ENCODE measurements around the gene ADGRG7.

The ADGRG7 gene

DNA sequence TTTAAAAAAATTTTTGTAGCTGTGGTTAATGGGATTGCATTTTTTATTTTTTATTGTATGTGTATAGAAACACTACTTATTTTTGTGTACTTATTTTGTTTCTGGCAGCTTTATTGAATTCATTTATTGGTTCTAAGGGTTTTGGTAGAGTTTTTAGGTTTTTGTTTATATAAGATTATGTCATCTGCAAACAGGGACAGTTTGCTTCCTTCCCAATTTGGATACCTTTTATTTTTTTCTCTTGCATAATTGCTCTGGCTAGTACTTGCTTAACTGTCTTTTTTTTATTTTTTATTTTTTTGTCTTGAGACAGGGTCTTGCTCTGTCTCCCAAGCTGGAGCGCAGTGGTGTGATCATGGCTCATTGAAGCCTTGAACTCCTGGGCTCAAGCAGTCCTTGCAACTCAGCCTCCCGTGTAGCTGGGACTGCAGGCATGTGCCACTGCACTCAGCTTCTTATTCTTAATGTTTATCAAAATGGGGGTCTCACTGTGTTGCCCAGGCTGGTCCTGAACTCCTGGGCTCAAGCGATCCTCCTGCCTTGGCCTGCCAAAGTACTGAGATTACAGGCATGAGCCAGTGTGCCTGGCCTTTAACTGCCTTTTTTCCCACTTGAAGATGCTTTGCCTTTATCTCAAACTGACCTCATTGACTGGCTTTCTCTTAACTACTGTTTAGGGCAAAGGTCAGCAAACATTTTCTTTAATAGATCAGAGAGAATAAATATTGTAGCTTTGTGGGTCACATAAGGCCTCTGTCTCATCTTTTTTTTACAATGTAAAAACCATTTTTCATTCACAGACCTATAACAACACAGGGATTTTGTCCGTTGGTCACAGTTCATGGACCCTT is 108.5 kb downstream of the ADGRG7 start:
- H3K27me3 ChIP-seq (ENCODE audit: insufficient read depth, low read length): no peaks in the 10 kb centered on the region
- H2BK5ac ChIP-seq (ENCODE audit: low read depth, low read length, poor library complexity): no peak overlapping the region
- no peak overlapping the region for H3K4me2 ChIP-seq (ENCODE audit: low read length)
- no peak overlapping the region for H3K23ac ChIP-seq (ENCODE audit: low read length)
- no peaks in the 10 kb centered on the region for H3K79me1 ChIP-seq (ENCODE audit: low read length)
- H2BK12ac ChIP-seq (ENCODE audit: low read length): no peak overlapping the region
- no peak overlapping the region for H2BK120ac ChIP-seq (ENCODE audit: insufficient read depth, low read length, poor library complexity)
- H3K36me3 ChIP-seq (ENCODE audit: control insufficient read depth in 1 of 2, insufficient read depth in 2 of 2, low read length in 2 of 2): peaks cover 20 to 23% of the 10 kb centered on the region in 2 experiments
- no peak overlapping the region for H2AK5ac ChIP-seq (ENCODE audit: low read length)
- no peak overlapping the region for H3K9ac ChIP-seq (ENCODE audit: low read length)
- H2AFZ ChIP-seq (ENCODE audit: insufficient read depth, low read length, poor library complexity): no peak overlapping the region
- H3K4ac ChIP-seq (ENCODE audit: low read depth, low read length): peak overlapping the region; percentile 89
- DNase-seq: no peak
- no peaks in the 10 kb centered on the region for H3K9me3 ChIP-seq (ENCODE audit: insufficient read depth, low read depth, low read length)
- WGBS (ENCODE audit: extremely low coverage, insufficient coverage, insufficient read length): no CpG with 5 or more reads among the region's 4 CpGs
- no peak overlapping the region for H3K18ac ChIP-seq (ENCODE audit: low read length)
- no peak overlapping the region for H4K12ac ChIP-seq (ENCODE audit: low read depth, low read length)
- no peak overlapping the region for H3K14ac ChIP-seq (ENCODE audit: low read length)
- H3K79me2 ChIP-seq (ENCODE audit: control insufficient read depth, insufficient read depth, low read length, poor library complexity): no peaks in the 10 kb centered on the region
- no peak overlapping the region for H3K4me3 ChIP-seq (ENCODE audit: low read depth, low read length)
- no peak overlapping the region for H4K91ac ChIP-seq (ENCODE audit: low read depth, low read length)
- H3K27ac ChIP-seq (ENCODE audit: low read depth, low read length): no peak overlapping the region
- H3K4me1 ChIP-seq (ENCODE audit: control insufficient read depth in 1 of 2, insufficient read depth in 2 of 2, low read length in 2 of 2): no peaks in the 10 kb centered on the region
- no peak overlapping the region for H4K8ac ChIP-seq (ENCODE audit: low read depth, low read length)

DNA sequence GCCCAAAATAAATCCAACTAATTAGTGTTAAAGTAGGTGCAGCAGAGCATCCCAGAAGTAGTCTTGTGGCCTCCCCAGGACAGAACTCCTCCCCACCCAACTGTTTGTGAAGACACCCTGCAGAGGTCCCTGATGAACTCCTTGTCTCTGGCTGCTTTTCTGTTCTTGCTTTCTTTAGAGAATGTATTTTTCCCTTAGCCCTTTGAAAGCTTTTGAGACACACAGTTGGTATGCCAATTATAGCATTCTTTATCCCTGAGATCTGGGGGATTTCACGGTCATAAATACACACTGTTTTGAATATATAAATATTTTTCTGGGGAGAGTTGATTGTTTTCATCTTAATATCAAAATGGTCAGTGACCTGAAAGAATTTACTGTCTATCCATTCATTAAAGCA is 109.7 kb downstream of the ADGRG7 start:
- Histone ChIP-seq H2AFZ (ENCODE audit: insufficient read depth, low read length, poor library complexity) (no peak overlapping the region), H3K9ac (ENCODE audit: low read length) (no peak overlapping the region), H4K12ac (ENCODE audit: low read depth, low read length) (no peak overlapping the region), H2BK12ac (ENCODE audit: low read length) (no peak overlapping the region), H2BK120ac (ENCODE audit: insufficient read depth, low read length, poor library complexity) (no peak overlapping the region), H3K4me1 (ENCODE audit: control insufficient read depth in 1 of 2, insufficient read depth in 2 of 2, low read length in 2 of 2) (no peaks in the 10 kb centered on the region), H3K36me3 (ENCODE audit: control insufficient read depth in 1 of 2, insufficient read depth in 2 of 2, low read length in 2 of 2) (peaks cover 16 to 19% of the 10 kb centered on the region in 2 experiments), H2BK5ac (ENCODE audit: low read depth, low read length, poor library complexity) (no peak overlapping the region), H3K27ac (ENCODE audit: low read depth, low read length) (no peak overlapping the region), H3K9me3 (ENCODE audit: insufficient read depth, low read depth, low read length) (no peaks in the 10 kb centered on the region), H4K8ac (ENCODE audit: low read depth, low read length) (no peak overlapping the region), H3K4me3 (ENCODE audit: low read depth, low read length) (no peak overlapping the region), H3K4ac (ENCODE audit: low read depth, low read length) (no peak overlapping the region), H4K91ac (ENCODE audit: low read depth, low read length) (no peak overlapping the region), H3K4me2 (ENCODE audit: low read length) (no peak overlapping the region), H2AK5ac (ENCODE audit: low read length) (no peak overlapping the region), H3K18ac (ENCODE audit: low read length) (no peak overlapping the region), H3K14ac (ENCODE audit: low read length) (no peak overlapping the region), H3K23ac (ENCODE audit: low read length) (no peak overlapping the region), H3K27me3 (ENCODE audit: insufficient read depth, low read length) (no peaks in the 10 kb centered on the region), H3K79me1 (ENCODE audit: low read length) (no peaks in the 10 kb centered on the region), H3K79me2 (ENCODE audit: control insufficient read depth, insufficient read depth, low read length, poor library complexity) (no peaks in the 10 kb centered on the region)
- DNase-seq: no peak
- no CpG with 5 or more reads among the region's 1 CpG for WGBS (ENCODE audit: extremely low coverage, insufficient coverage, insufficient read length)

DNA sequence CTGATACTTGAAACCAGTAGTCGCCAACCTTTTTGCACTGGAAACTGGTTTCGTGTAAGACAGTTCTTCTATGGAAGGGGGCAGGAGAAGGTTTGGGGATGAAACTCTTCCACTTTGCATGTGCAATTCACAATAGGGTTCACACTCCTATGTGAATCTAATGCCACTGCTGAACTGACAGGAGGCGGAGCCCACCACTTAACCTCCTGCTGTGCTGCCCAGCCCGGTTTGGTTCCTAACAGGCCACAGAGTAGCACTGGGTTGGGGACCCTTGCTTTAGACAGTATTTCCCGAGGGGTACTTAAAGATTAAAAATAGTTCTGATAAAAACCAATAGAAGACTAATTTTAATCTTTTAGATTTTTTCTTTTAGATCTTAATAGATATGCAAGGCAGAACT is 111.0 kb downstream of the ADGRG7 start:
- no peak overlapping the region for H2BK5ac ChIP-seq (ENCODE audit: low read depth, low read length, poor library complexity)
- no peak overlapping the region for H3K9ac ChIP-seq (ENCODE audit: low read length)
- H3K4me2 ChIP-seq (ENCODE audit: low read length): no peak overlapping the region
- no peak overlapping the region for H3K23ac ChIP-seq (ENCODE audit: low read length)
- H3K79me1 ChIP-seq (ENCODE audit: low read length): no peaks in the 10 kb centered on the region
- no peak overlapping the region for H3K4ac ChIP-seq (ENCODE audit: low read depth, low read length)
- no peaks in the 10 kb centered on the region for H3K4me1 ChIP-seq (ENCODE audit: control insufficient read depth in 1 of 2, insufficient read depth in 2 of 2, low read length in 2 of 2)
- H2BK120ac ChIP-seq (ENCODE audit: insufficient read depth, low read length, poor library complexity): no peak overlapping the region
- H4K91ac ChIP-seq (ENCODE audit: low read depth, low read length): no peak overlapping the region
- no peak overlapping the region for H2AK5ac ChIP-seq (ENCODE audit: low read length)
- H3K36me3 ChIP-seq (ENCODE audit: control insufficient read depth in 1 of 2, insufficient read depth in 2 of 2, low read length in 2 of 2): peaks cover 16 to 17% of the 10 kb centered on the region in 2 experiments
- DNase-seq: no peak
- no peak overlapping the region for H3K27ac ChIP-seq (ENCODE audit: low read depth, low read length)
- H3K4me3 ChIP-seq (ENCODE audit: low read depth, low read length): no peak overlapping the region
- H3K14ac ChIP-seq (ENCODE audit: low read length): no peak overlapping the region
- no peak overlapping the region for H2BK12ac ChIP-seq (ENCODE audit: low read length)
- H3K9me3 ChIP-seq (ENCODE audit: insufficient read depth, low read depth, low read length): no peaks in the 10 kb centered on the region
- H2AFZ ChIP-seq (ENCODE audit: insufficient read depth, low read length, poor library complexity): no peak overlapping the region
- H4K8ac ChIP-seq (ENCODE audit: low read depth, low read length): no peak overlapping the region
- H3K79me2 ChIP-seq (ENCODE audit: control insufficient read depth, insufficient read depth, low read length, poor library complexity): no peaks in the 10 kb centered on the region
- no peak overlapping the region for H4K12ac ChIP-seq (ENCODE audit: low read depth, low read length)
- H3K27me3 ChIP-seq (ENCODE audit: insufficient read depth, low read length): no peaks in the 10 kb centered on the region
- no peak overlapping the region for H3K18ac ChIP-seq (ENCODE audit: low read length)
- no CpG with 5 or more reads among the region's 5 CpGs for WGBS (ENCODE audit: extremely low coverage, insufficient coverage, insufficient read length)

DNA sequence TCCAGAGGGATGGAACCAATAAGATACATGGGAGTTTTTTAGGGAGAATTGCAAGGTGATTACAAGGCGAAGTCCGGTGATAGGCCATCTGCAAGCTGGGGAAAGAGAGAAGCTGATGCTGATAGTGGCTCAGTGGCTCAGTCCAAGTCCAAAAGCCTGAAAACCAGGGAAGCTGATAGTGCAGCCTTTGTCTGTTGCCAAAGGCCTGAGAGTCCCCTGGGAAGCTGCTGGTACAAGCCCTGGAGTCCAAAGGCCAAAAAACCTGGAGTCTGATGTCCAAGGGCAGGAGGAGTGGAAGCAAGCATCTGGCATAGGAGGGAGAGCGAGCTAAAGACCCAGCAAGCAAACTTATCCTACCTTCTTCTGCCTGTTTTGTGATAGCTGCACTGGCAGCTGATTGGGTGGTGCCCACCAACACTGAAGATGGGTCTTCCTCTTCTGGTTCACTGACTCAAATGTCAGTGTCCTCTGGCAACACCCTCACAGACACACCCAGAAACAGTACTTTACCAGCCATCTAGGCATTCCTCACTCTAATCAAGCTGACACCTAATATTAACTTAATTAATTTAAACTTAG is 116.6 kb downstream of the ADGRG7 start:
- no peak overlapping the region for H3K18ac ChIP-seq (ENCODE audit: low read length)
- H3K9ac ChIP-seq (ENCODE audit: low read length): no peak overlapping the region
- WGBS (ENCODE audit: extremely low coverage, insufficient coverage, insufficient read length): no CpG with 5 or more reads among the region's 3 CpGs
- H3K79me2 ChIP-seq (ENCODE audit: control insufficient read depth, insufficient read depth, low read length, poor library complexity): no peaks in the 10 kb centered on the region
- peaks cover 14 to 17% of the 10 kb centered on the region in 2 experiments for H3K36me3 ChIP-seq (ENCODE audit: control insufficient read depth in 1 of 2, insufficient read depth in 2 of 2, low read length in 2 of 2)
- H3K23ac ChIP-seq (ENCODE audit: low read length): no peak overlapping the region
- peak; percentile 12 to 13 for DNase-seq
- H2AK5ac ChIP-seq (ENCODE audit: low read length): no peak overlapping the region
- no peak overlapping the region for H3K14ac ChIP-seq (ENCODE audit: low read length)
- no peaks in the 10 kb centered on the region for H3K4me1 ChIP-seq (ENCODE audit: control insufficient read depth in 1 of 2, insufficient read depth in 2 of 2, low read length in 2 of 2)
- H3K27me3 ChIP-seq (ENCODE audit: insufficient read depth, low read length): no peaks in the 10 kb centered on the region
- H3K9me3 ChIP-seq (ENCODE audit: insufficient read depth, low read depth, low read length): no peaks in the 10 kb centered on the region
- H4K12ac ChIP-seq (ENCODE audit: low read depth, low read length): no peak overlapping the region
- H4K8ac ChIP-seq (ENCODE audit: low read depth, low read length): no peak overlapping the region
- no peak overlapping the region for H2AFZ ChIP-seq (ENCODE audit: insufficient read depth, low read length, poor library complexity)
- H3K4me3 ChIP-seq (ENCODE audit: low read depth, low read length): no peak overlapping the region
- H3K4ac ChIP-seq (ENCODE audit: low read depth, low read length): no peak overlapping the region
- H4K91ac ChIP-seq (ENCODE audit: low read depth, low read length): no peak overlapping the region
- no peak overlapping the region for H2BK120ac ChIP-seq (ENCODE audit: insufficient read depth, low read length, poor library complexity)
- no peak overlapping the region for H2BK5ac ChIP-seq (ENCODE audit: low read depth, low read length, poor library complexity)
- no peak overlapping the region for H2BK12ac ChIP-seq (ENCODE audit: low read length)
- no peak overlapping the region for H3K4me2 ChIP-seq (ENCODE audit: low read length)
- no peak overlapping the region for H3K27ac ChIP-seq (ENCODE audit: low read depth, low read length)
- H3K79me1 ChIP-seq (ENCODE audit: low read length): no peaks in the 10 kb centered on the region
